HG03064 (cell line): ENCODE data around the gene KRTAP10-2.
"Not testable (repeated sequence)": the region's sequence is repeated elsewhere in the genome, so short reads cannot be mapped to it uniquely, and the experiment has no call there.

Experiments used
- ATAC-seq: cut with Tn5 transposase; IDR thresholded peaks from one replicate; pipeline ENCODE4 v1.9.1; 2021; ENCODE audit warnings: low read depth; ENCODE audit not compliant: unreplicated experiment

Gene KRTAP10-2

GRCh38 chr21:44583800-44584147 lies 32.5 kb upstream of the KRTAP10-2 start:
- ATAC-seq = no peak

GRCh38 chr21:44583089-44583799 lies 31.9 kb upstream of the KRTAP10-2 start:
- ATAC-seq = no peak

GRCh38 chr21:44582055-44582454 lies 30.8 kb upstream of the KRTAP10-2 start:
- no peak for ATAC-seq

GRCh38 chr21:44581158-44581557 lies 29.9 kb upstream of the KRTAP10-2 start:
- no peak for ATAC-seq

- not testable (repeated sequence) for ATAC-seq
Observed at GRCh38 chr21:44580231-44580821, 29.0 kb upstream of the KRTAP10-2 start, which contains the start of gene KRTAP10-5. TSS of gene KRTAP10-5 (minus strand) at chr21:44580604. CDS start at chr21:44580578, 26 bp downstream.

GRCh38 chr21:44579833-44580144 lies 28.5 kb upstream of the KRTAP10-2 start:
- no peak for ATAC-seq

GRCh38 chr21:44579056-44579832 lies 27.9 kb upstream of the KRTAP10-2 start:
- no peak for ATAC-seq

- ATAC-seq = no peak
Observed at GRCh38 chr21:44578371-44579055, 27.2 kb upstream of the KRTAP10-2 start.

- no peak for ATAC-seq
Observed at GRCh38 chr21:44576025-44576420, 24.7 kb upstream of the KRTAP10-2 start.

GRCh38 chr21:44575307-44576024 lies 24.2 kb upstream of the KRTAP10-2 start:
- ATAC-seq = no peak

- no peak for ATAC-seq
Observed at GRCh38 chr21:44574457-44575306, 23.4 kb upstream of the KRTAP10-2 start.

GRCh38 chr21:44573630-44574456 lies 22.5 kb upstream of the KRTAP10-2 start, which contains the start of gene KRTAP10-4:
TSS of gene KRTAP10-4 (plus strand) at chr21:44573729. CDS start at chr21:44573759, 30 bp downstream.
- ATAC-seq = not testable (repeated sequence)

GRCh38 chr21:44572959-44573583 lies 21.8 kb upstream of the KRTAP10-2 start:
- no peak for ATAC-seq

- ATAC-seq = no peak
Observed at GRCh38 chr21:44571844-44572782, 20.8 kb upstream of the KRTAP10-2 start.

GRCh38 chr21:44571296-44571695 lies 20.0 kb upstream of the KRTAP10-2 start:
- ATAC-seq = no peak

- no peak for ATAC-seq
Observed at GRCh38 chr21:44569861-44570517, 18.7 kb upstream of the KRTAP10-2 start.
